Duodenal mucosa (tissue), 2 donors: Measurements from ENCODE around the gene CALHM3.

Experiments
- H3K27ac ChIP-seq: one replicate; pipeline ENCODE4 v1.7.0; 2013; ENCODE audit warnings: low read depth, low read length
- H3K27me3 ChIP-seq, 2 donors: one replicate each; pipeline ENCODE4 v1.7.0; 2013; ENCODE audit warnings: low read length in 2 of 2, control low read depth in 1 of 2; ENCODE audit not compliant: insufficient read depth in 2 of 2, control insufficient read depth in 1 of 2
- H3K36me3 ChIP-seq, 2 donors: one replicate each; pipeline ENCODE4 v1.7.0; 2013; ENCODE audit warnings: low read length in 2 of 2, control low read depth in 1 of 2; ENCODE audit not compliant: insufficient read depth in 2 of 2, control insufficient read depth in 1 of 2
- H3K4me1 ChIP-seq, 2 donors: one replicate each; pipeline ENCODE4 v1.7.0; 2013; ENCODE audit warnings: low read length in 2 of 2, control low read depth in 1 of 2; ENCODE audit not compliant: insufficient read depth in 2 of 2, control insufficient read depth in 1 of 2
- H3K4me3 ChIP-seq, 2 donors: one replicate each; pipeline ENCODE4 v1.7.0; 2013; ENCODE audit warnings: low read length in 2 of 2, low read depth in 1 of 2
- H3K9ac ChIP-seq, 2 donors: one replicate each; pipeline ENCODE4 v1.7.0; 2013; ENCODE audit warnings: low read length in 2 of 2, low read depth in 1 of 2
- H3K9me3 ChIP-seq, 2 donors: one replicate each; pipeline ENCODE4 v1.7.0; 2013; ENCODE audit warnings: low read length in 2 of 2, control low read depth in 1 of 2; ENCODE audit not compliant: control insufficient read depth in 1 of 2

Gene CALHM3

GRCh38 chr10:103441611-103442010, 37.4 kb downstream of the CALHM3 start:
- peaks cover 39 to 90% of the 10 kb centered on the region in 2 donors for H3K36me3 ChIP-seq
- H3K27me3 ChIP-seq = no peaks in the 10 kb centered on the region
- H3K4me1 ChIP-seq = no peaks in the 10 kb centered on the region
- H3K9me3 ChIP-seq = no peaks in the 10 kb centered on the region
- H3K4me3 ChIP-seq = no peak overlapping the region
- no peak overlapping the region for H3K9ac ChIP-seq
- H3K27ac ChIP-seq = no peak overlapping the region

- Histone ChIP-seq H3K27me3 (no peaks in the 10 kb centered on the region), H3K9ac (no peak overlapping the region), H3K36me3 (peaks cover 42 to 92% of the 10 kb centered on the region in 2 donors), H3K4me3 (no peak overlapping the region), H3K9me3 (no peaks in the 10 kb centered on the region), H3K4me1 (no peaks in the 10 kb centered on the region), H3K27ac (no peak overlapping the region)
These were observed 37.8 kb downstream of the CALHM3 start for GRCh38 chr10:103441206-103441605.

GRCh38 chr10:103440416-103440815, 38.6 kb downstream of the CALHM3 start:
- Histone ChIP-seq H3K9ac (no peak overlapping the region), H3K4me1 (no peaks in the 10 kb centered on the region), H3K4me3 (no peak overlapping the region), H3K27me3 (no peaks in the 10 kb centered on the region), H3K27ac (no peak overlapping the region), H3K9me3 (no peaks in the 10 kb centered on the region), H3K36me3 (peaks cover 37 to 95% of the 10 kb centered on the region in 2 donors)

DNA sequence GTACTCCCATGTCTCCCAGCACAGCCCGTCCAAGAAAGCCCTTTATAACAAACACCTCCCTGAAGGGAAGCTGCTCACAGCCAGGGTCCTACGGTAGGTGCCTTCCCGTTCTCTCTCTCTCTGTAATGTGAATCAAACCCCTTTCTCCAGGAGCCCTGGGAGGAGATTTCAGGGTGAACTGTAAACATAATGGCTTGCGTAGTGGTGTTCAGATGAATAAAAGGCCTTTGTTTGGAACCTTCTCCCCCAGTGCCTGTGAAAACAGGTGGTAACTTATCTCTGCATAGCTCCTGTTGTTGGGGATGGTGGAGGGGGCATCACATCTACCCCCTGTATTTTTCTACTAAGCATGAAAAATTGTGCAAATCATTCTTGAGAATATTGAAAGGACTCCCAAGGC, 39.3 kb downstream of the CALHM3 start:
- Histone ChIP-seq H3K9ac (no peak overlapping the region), H3K27me3 (no peaks in the 10 kb centered on the region), H3K36me3 (peaks cover 31 to 90% of the 10 kb centered on the region in 2 donors), H3K4me3 (no peak overlapping the region), H3K27ac (no peak overlapping the region), H3K9me3 (no peaks in the 10 kb centered on the region), H3K4me1 (no peaks in the 10 kb centered on the region)

GRCh38 chr10:103433858-103434257, 45.2 kb downstream of the CALHM3 start:
- Histone ChIP-seq H3K4me1 (no peaks in the 10 kb centered on the region), H3K4me3 (no peak overlapping the region), H3K27ac (no peak overlapping the region), H3K9me3 (no peaks in the 10 kb centered on the region), H3K36me3 (peaks cover 26 to 73% of the 10 kb centered on the region in 2 donors), H3K27me3 (no peaks in the 10 kb centered on the region), H3K9ac (no peak overlapping the region)

- Histone ChIP-seq H3K9me3 (no peaks in the 10 kb centered on the region), H3K36me3 (peaks cover 26 to 74% of the 10 kb centered on the region in 2 donors), H3K27me3 (no peaks in the 10 kb centered on the region), H3K4me1 (no peaks in the 10 kb centered on the region), H3K9ac (no peak overlapping the region), H3K27ac (no peak overlapping the region), H3K4me3 (no peak overlapping the region)
These were observed 47.1 kb downstream of the CALHM3 start for GRCh38 chr10:103431902-103432301.

DNA sequence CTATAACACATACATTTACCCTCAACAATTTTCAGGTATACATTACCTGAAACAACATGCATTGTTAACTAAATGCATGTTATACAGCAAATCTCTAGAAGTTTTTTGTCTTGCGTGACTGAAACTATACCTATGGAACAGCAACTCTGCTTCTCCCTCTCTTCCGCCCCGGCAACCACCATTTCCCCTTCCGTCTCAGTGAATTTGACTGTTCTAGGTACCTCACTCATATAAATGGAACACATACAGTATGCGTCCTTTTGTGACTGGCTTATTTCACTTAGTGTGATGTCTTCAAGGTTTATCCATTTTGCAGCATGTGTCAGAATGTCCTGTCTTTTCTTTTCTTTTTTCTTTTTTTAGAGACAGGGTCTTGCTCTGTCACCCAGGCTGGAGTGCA, 49.4 kb downstream of the CALHM3 start:
- Histone ChIP-seq H3K9me3 (no peaks in the 10 kb centered on the region), H3K27me3 (no peaks in the 10 kb centered on the region), H3K9ac (no peak overlapping the region), H3K36me3 (peaks cover 23 to 71% of the 10 kb centered on the region in 2 donors), H3K4me1 (no peaks in the 10 kb centered on the region), H3K4me3 (no peak overlapping the region), H3K27ac (no peak overlapping the region)

DNA sequence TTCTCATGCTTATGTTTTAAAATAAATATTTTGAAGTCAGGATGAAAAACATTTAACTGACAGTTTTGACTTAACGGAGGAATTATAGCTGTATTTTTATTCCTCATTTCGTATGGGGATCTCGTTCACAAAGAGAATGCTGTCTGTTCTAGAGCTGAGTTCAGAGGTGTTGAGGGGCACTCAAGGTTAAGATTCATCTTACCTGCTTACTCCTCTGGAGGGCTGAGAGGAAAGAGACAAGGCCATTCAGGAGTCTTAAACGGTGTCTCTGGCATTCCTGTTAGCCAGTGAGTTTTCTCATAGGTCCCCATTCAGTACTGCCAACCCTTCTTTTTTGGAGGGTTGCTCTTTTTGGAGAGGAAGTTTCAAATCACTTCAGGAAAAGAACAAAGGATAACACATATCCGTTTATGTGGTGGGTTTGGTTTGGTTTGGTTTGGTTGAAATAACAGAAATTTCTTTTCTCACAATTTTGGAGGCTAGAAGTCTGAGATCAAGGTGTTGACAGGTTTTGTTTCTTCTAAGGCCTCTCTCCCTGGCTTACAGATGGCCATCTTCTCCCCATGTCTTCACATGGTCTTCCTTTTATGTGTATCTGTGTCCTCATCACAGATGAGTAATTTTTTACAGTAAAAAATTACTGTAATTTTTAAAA, 49.9 kb downstream of the CALHM3 start:
- Histone ChIP-seq H3K9me3 (no peaks in the 10 kb centered on the region), H3K36me3 (peaks cover 24 to 71% of the 10 kb centered on the region in 2 donors), H3K27ac (no peak overlapping the region), H3K4me1 (no peaks in the 10 kb centered on the region), H3K27me3 (no peaks in the 10 kb centered on the region), H3K9ac (no peak overlapping the region), H3K4me3 (no peak overlapping the region)

DNA sequence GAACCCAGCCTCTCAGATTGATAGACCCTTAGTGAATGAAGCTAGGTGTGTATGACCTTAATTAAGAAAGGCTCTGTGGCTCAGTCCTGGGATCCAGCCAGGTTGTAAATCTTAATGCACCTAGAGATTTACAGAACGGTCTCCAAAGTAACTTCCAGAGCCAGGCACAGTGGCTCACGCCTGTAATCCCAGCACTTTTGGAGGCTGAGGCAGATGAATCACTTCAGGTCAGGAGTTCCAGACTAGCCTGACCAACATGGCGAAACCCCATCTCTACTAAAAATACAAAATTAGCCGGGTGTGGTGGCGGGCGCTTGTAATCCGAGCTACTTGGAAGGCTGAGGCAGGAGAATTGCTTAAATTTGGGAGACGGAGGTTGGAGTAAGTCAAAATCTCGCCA, 51.2 kb downstream of the CALHM3 start:
- Histone ChIP-seq H3K9me3 (no peaks in the 10 kb centered on the region), H3K27ac (no peak overlapping the region), H3K9ac (no peak overlapping the region), H3K27me3 (no peaks in the 10 kb centered on the region), H3K4me3 (no peak overlapping the region), H3K36me3 (peaks cover 33 to 78% of the 10 kb centered on the region in 2 donors), H3K4me1 (no peaks in the 10 kb centered on the region)

- Histone ChIP-seq H3K27me3 (no peaks in the 10 kb centered on the region), H3K4me1 (no peaks in the 10 kb centered on the region), H3K4me3 (no peak overlapping the region), H3K9ac (no peak overlapping the region), H3K27ac (no peak overlapping the region), H3K9me3 (no peaks in the 10 kb centered on the region), H3K36me3 (peaks cover 52 to 81% of the 10 kb centered on the region in 2 donors)
These were observed 55.3 kb downstream of the CALHM3 start for GRCh38 chr10:103423748-103424147.
